Tibial artery (tissue), 4 donors: Measurements from ENCODE around the gene C3AR1.
A peak's percentile ranks its signal among the peaks of the same experiment; 100 is the strongest.
"Not testable (repeated sequence)": the region's sequence is repeated elsewhere in the genome, so short reads cannot be mapped to it uniquely, and the experiment has no call there.

ENCODE experiments used
- DNase-seq, 2 donors: peaks; one replicate each; pipeline ENCODE4 v3.0.0-alpha.2; 2019
- H3K27ac ChIP-seq, 2 donors: fragments of 200-600 bp; sonication (generic) in 1 of 2; 1 replicate in 1 of 2; 2 replicates in 1 of 2; pipeline ENCODE4 v1.5.1; 2018 to 2019; ENCODE audit warnings: mild to moderate bottlenecking in 1 of 2
- H3K27me3 ChIP-seq, 2 donors: fragments of 200-600 bp; sonication (generic) in 1 of 2; one replicate each; pipeline versions ENCODE4 v1.5.1 to v1.6.0; 2016 to 2019
- H3K36me3 ChIP-seq, 3 donors: fragments of 200-600 bp; sonication (generic) in 2 of 3; one replicate each; pipeline ENCODE4 v1.5.1; 2016 to 2019; ENCODE audit warnings: mild to moderate bottlenecking in 2 of 3
- H3K4me1 ChIP-seq, 4 donors: fragments of 200-600 bp; sonication (generic) in 2 of 4; 1 replicate in 3 of 4; 2 replicates in 1 of 4; pipeline ENCODE4 v1.5.1; 2016 to 2019
- H3K4me3 ChIP-seq, 2 donors: fragments of 200-600 bp; sonication (generic) in 1 of 2; 1 replicate in 1 of 2; 2 replicates in 1 of 2; pipeline ENCODE4 v1.5.1; 2018 to 2019; ENCODE audit warnings: mild to moderate bottlenecking in 2 of 2
- H3K9me3 ChIP-seq, 3 donors: fragments of 200-600 bp; sonication (generic) in 1 of 3; one replicate each; pipeline ENCODE4 v1.5.1; 2016 to 2019
- intact Hi-C: fragments of 100-400 bp; cut with DNase I; formaldehyde crosslinking; loops from one replicate; pipeline ENCODE4 v1.15.0; 2023; ENCODE audit warnings: low total_unique reads
- TF ChIP-seq, protein P1 (sequence below), 2 experiments: fragments of 200-600 bp in 1 of 2; fragments of 450-650 bp in 1 of 2; IDR thresholded peaks; one replicate each; pipeline ENCODE4 v1.5.1; 2017 to 2019; ENCODE audit warnings: antibody characterized with exemption in 2 of 2, mild to moderate bottlenecking in 1 of 2, moderate library complexity in 1 of 2

C3AR1 gene

GRCh38 chr12:8089716-8090115 is 23.6 kb upstream of the C3AR1 start:
- intact Hi-C loops, result loop anchor here (10.0 kb wide), 1 partner anchor 145 kb away; no protein-coding TSS in a partner anchor
- no peaks in the 10 kb centered on the region for H3K27me3 ChIP-seq
- H3K36me3 ChIP-seq, result peaks cover 50 to 60% (median 56%) of the 10 kb centered on the region in 3 donors
- TF ChIP-seq, protein P1, sequence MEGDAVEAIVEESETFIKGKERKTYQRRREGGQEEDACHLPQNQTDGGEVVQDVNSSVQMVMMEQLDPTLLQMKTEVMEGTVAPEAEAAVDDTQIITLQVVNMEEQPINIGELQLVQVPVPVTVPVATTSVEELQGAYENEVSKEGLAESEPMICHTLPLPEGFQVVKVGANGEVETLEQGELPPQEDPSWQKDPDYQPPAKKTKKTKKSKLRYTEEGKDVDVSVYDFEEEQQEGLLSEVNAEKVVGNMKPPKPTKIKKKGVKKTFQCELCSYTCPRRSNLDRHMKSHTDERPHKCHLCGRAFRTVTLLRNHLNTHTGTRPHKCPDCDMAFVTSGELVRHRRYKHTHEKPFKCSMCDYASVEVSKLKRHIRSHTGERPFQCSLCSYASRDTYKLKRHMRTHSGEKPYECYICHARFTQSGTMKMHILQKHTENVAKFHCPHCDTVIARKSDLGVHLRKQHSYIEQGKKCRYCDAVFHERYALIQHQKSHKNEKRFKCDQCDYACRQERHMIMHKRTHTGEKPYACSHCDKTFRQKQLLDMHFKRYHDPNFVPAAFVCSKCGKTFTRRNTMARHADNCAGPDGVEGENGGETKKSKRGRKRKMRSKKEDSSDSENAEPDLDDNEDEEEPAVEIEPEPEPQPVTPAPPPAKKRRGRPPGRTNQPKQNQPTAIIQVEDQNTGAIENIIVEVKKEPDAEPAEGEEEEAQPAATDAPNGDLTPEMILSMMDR (IDR thresholded peaks at IDR 0.05), result no peak
- no peak overlapping the region for H3K4me3 ChIP-seq
- no peak for DNase-seq
- H3K27ac ChIP-seq, result no peak overlapping the region
- no peaks in the 10 kb centered on the region for H3K9me3 ChIP-seq
- H3K4me1 ChIP-seq, result peaks cover 0 to 14% (median 0%) of the 10 kb centered on the region in 4 donors

DNA sequence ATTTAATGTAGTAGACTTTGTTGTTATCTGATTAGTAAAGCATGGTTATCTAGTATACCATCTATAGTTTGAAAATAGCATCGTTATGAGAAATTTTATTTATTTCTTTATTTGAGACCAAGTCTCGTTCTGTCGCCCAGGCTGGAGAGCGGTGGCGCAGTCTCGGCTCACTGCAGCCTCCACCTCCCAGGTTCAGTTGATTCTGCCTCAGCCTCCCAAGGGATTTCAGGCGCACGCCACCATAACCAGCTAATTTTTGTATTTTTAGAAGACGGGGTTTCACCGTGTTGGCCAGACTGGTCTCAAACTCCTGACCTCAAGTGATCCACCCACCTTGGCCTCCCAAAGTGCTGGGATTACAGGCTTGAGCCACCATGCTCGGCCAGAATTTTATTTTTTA is 23.1 kb upstream of the C3AR1 start:
- H3K27ac ChIP-seq, H3K27me3 ChIP-seq, H3K9me3 ChIP-seq, H3K4me3 ChIP-seq, DNase-seq: not testable (repeated sequence)
- Histone ChIP-seq H3K4me1 (peaks cover 0 to 17% (median 0%) of the 10 kb centered on the region in 4 donors), H3K36me3 (peaks cover 45 to 56% (median 52%) of the 10 kb centered on the region in 3 donors)
- intact Hi-C loops, result loop anchor here (10.0 kb wide), 1 partner anchor 146 kb away; no protein-coding TSS in a partner anchor

DNA sequence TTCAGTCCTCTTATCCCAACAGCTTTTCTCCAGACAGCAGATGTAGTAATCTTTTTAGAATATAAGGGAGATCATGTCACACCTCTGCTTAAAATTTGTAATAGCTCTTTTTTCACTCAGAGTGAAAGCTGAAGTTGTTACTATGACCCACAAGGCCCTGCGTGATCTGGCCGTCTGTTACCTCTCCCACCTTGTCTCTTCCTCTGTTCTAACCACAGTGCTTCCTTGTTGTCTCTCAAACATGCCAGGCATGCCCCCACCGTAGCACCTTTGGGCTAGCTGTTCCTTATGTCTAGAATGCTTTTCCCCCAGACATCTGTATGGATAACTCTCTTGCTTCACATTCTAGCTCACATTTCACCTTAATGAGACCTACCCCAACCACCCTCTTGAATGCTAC is 22.4 kb upstream of the C3AR1 start:
- H3K4me3 ChIP-seq, result no peak overlapping the region
- peaks cover 40 to 49% (median 45%) of the 10 kb centered on the region in 3 donors for H3K36me3 ChIP-seq
- H3K27me3 ChIP-seq, result no peaks in the 10 kb centered on the region
- no peaks in the 10 kb centered on the region for H3K9me3 ChIP-seq
- no peak overlapping the region for H3K27ac ChIP-seq
- DNase-seq, result no peak
- intact Hi-C loops, result loop anchor here (10.0 kb wide), 1 partner anchor 146 kb away; no protein-coding TSS in a partner anchor
- H3K4me1 ChIP-seq, result peaks cover 0 to 24% (median 3%) of the 10 kb centered on the region in 4 donors
- TF ChIP-seq, protein P1 (IDR thresholded peaks at IDR 0.05), result no peak

GRCh38 chr12:8087666-8088065 is 21.5 kb upstream of the C3AR1 start:
- Histone ChIP-seq H3K4me1 (peaks cover 0 to 32% (median 8%) of the 10 kb centered on the region in 4 donors), H3K9me3 (no peaks in the 10 kb centered on the region), H3K4me3 (no peak overlapping the region), H3K27ac (no peak overlapping the region), H3K27me3 (no peaks in the 10 kb centered on the region), H3K36me3 (peaks cover 31 to 39% (median 36%) of the 10 kb centered on the region in 3 donors)
- DNase-seq, result no peak
- intact Hi-C loops, result loop anchor here (10.0 kb wide), 1 partner anchor 147 kb away; no protein-coding TSS in a partner anchor
- TF ChIP-seq, protein P1 (IDR thresholded peaks at IDR 0.05), result no peak

DNA sequence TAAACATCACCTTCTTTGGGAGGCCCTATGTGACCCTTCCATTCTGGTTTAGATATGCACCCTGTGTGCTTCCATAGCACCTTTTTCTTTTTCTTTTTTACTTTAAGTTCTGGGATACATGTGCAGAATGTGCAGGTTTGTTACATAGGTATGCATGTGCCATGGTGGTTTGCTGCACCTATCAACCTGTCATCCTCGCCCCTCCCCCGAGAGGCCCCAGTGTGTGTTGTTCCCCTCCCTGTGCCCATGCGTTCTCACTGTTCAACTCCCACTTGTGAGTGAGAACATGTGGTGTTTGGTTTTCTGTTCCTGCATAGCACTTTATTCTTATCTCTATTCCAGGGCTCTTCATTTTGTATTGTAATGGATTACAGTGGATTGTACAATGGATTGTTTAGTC is 18.2 kb upstream of the C3AR1 start:
- H3K36me3 ChIP-seq, result peaks cover 0 to 12% (median 3%) of the 10 kb centered on the region in 3 donors
- not testable (repeated sequence) for DNase-seq, H3K27me3 ChIP-seq, H3K4me3 ChIP-seq, H3K9me3 ChIP-seq, H3K27ac ChIP-seq
- intact Hi-C loops, result loop anchor here (10.0 kb wide), 1 partner anchor 150 kb away; no protein-coding TSS in a partner anchor
- H3K4me1 ChIP-seq, result peaks cover 0 to 40% (median 10%) of the 10 kb centered on the region in 4 donors

- Histone ChIP-seq H3K4me1 (peaks cover 0 to 41% (median 10%) of the 10 kb centered on the region in 4 donors), H3K36me3 (peaks cover 0 to 4% (median 0%) of the 10 kb centered on the region in 3 donors), H3K27me3 (no peaks in the 10 kb centered on the region), H3K27ac (peak overlapping the region; percentile 87 to 97), H3K4me3 (peak overlapping the region; percentile 64 to 87), H3K9me3 (no peaks in the 10 kb centered on the region)
- DNase-seq, result no peak
- TF ChIP-seq, protein P1 (IDR thresholded peaks at IDR 0.05), result no peak
- intact Hi-C loops, result loop anchor here (10.0 kb wide), 1 partner anchor 152 kb away; no protein-coding TSS in a partner anchor
Observed at GRCh38 chr12:8082808-8083100, 16.6 kb upstream of the C3AR1 start.
